NCI-H526 (cell line): Measurements from ENCODE around the gene GFRA1.
"Not testable (repeated sequence)": the region's sequence is repeated elsewhere in the genome, so short reads cannot be mapped to it uniquely, and the experiment has no call there.

ENCODE experiments used
- DNase-seq, 2 experiments: peaks; one replicate each; lab custom pipeline; 2025; lab: John Stamatoyannopoulos, UW

Gene GFRA1

GRCh38 chr10:116197946-116198675 lies 74.9 kb downstream of the GFRA1 start:
- no peak for DNase-seq

- no peak for DNase-seq
Observed at GRCh38 chr10:116195583-116195982, 77.4 kb downstream of the GFRA1 start.

- no peak for DNase-seq
Observed at GRCh38 chr10:116195039-116195438, 78.0 kb downstream of the GFRA1 start.

- DNase-seq: no peak
Observed at GRCh38 chr10:116194061-116194460, 78.9 kb downstream of the GFRA1 start.

GRCh38 chr10:116190883-116191282 lies 82.1 kb downstream of the GFRA1 start:
- DNase-seq: no peak

GRCh38 chr10:116186273-116186672 lies 86.7 kb downstream of the GFRA1 start:
- DNase-seq: no peak

GRCh38 chr10:116185199-116185867 lies 87.7 kb downstream of the GFRA1 start:
- no peak for DNase-seq

GRCh38 chr10:116184512-116184794 lies 88.6 kb downstream of the GFRA1 start:
- DNase-seq: no peak

GRCh38 chr10:116183733-116184511 lies 89.1 kb downstream of the GFRA1 start:
- DNase-seq: no peak

GRCh38 chr10:116182426-116182825 lies 90.6 kb downstream of the GFRA1 start:
- no peak for DNase-seq

- no peak for DNase-seq
Observed at GRCh38 chr10:116178086-116178605, 94.9 kb downstream of the GFRA1 start.

- DNase-seq: no peak
Observed at GRCh38 chr10:116175231-116175630, 97.8 kb downstream of the GFRA1 start.

- DNase-seq: no peak
Observed at GRCh38 chr10:116171505-116171904, 101.5 kb downstream of the GFRA1 start.

- no peak for DNase-seq
Observed at GRCh38 chr10:116170815-116171250, 102.2 kb downstream of the GFRA1 start.

GRCh38 chr10:116169782-116170445 lies 103.1 kb downstream of the GFRA1 start:
- DNase-seq: no peak

GRCh38 chr10:116168745-116169144 lies 104.3 kb downstream of the GFRA1 start:
- no peak for DNase-seq

GRCh38 chr10:116168329-116168728 lies 104.7 kb downstream of the GFRA1 start:
- no peak for DNase-seq

GRCh38 chr10:116165941-116166340 lies 107.1 kb downstream of the GFRA1 start:
- not testable (repeated sequence) for DNase-seq

GRCh38 chr10:116164291-116164690 lies 108.7 kb downstream of the GFRA1 start:
- DNase-seq: peak in 1 of 2 experiments; percentile 9

GRCh38 chr10:116163333-116164131 lies 109.5 kb downstream of the GFRA1 start:
- no peak for DNase-seq

GRCh38 chr10:116162851-116163250 lies 110.2 kb downstream of the GFRA1 start:
- no peak for DNase-seq
